Measurements from ENCODE around the gene FLOT2. TPM values are rescaled to one million over a fixed set of nuclear protein-coding genes. Genes with fewer than 3 reads are reported as not detected.
"Not testable (repeated sequence)": the region's sequence is repeated elsewhere in the genome, so short reads cannot be mapped to it uniquely, and the experiment has no call there.

Gene FLOT2
- total and polyA plus RNA-seq, 2 of the 8 experiments (the other 6 are each of a cell fraction or from before 2014, with no cell fraction given), result 116 to 189 TPM

DNA sequence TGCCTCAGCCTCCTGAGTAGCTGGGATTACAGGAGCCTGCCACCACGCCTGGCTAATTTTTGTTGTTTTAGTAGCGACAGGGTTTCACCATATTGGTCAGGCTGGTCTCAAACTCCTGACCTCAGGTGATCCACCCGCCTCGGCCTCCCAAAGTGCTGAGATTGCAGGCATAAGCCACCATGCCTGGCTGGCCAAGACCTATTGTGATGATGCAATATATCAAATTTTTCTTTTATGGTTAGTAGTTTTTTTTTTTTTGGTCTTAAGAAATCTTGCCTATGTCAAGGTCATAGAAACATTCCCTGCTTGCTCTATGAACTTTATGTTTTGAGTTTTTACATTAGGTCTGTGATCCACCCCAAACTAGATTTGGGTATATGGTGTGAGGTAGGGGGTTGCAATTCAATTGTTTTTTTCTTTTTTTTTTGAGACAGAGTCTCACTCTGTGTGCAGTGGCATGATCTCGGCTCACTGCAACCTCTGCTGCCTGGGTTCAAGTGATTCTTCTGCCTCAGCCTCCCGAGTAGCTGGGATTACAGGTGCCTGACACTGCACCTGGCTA lies 20.3 kb downstream of the FLOT2 start:
- 85% methylated on average over 5 of the region's 6 CpGs; no CpG with 5 or more reads in 1 of the 2 experiments for WGBS, 2 experiments (ENCODE audit: extremely low coverage in 1 of 2, insufficient coverage in 1 of 2, insufficient read length in 1 of 2, insufficient replicate concordance in 2 of 2, low coverage in 1 of 2, low lambda C conversion rate in 2 of 2, missing lambda C conversion rate in 1 of 2)
- H4K20me1 ChIP-seq (replicated peaks in 1 of 2; ENCODE audit: control insufficient read depth in 1 of 2, insufficient read depth in 2 of 2, low read length in 2 of 2); H3K4me3 ChIP-seq (ENCODE audit: extremely low read depth in 1 of 4, insufficient read depth in 2 of 4, low read depth in 3 of 4, low read length in 4 of 4); H3K23me2 ChIP-seq (ENCODE audit: low read depth, low read length); H3K56ac ChIP-seq (replicated peaks; ENCODE audit: insufficient read length, low read depth, low read length); H3K18ac ChIP-seq (ENCODE audit: extremely low read depth, low read length); H2BK5ac ChIP-seq (ENCODE audit: low read depth, low read length); H4K5ac ChIP-seq (ENCODE audit: insufficient read length, low read depth, low read length); H2BK120ac ChIP-seq (replicated peaks; ENCODE audit: low read depth, low read length); H3K14ac ChIP-seq (ENCODE audit: insufficient read length); FAIRE-seq; H2AK5ac ChIP-seq (ENCODE audit: low read depth, low read length); H3K23ac ChIP-seq (ENCODE audit: insufficient read length); H2BK15ac ChIP-seq (ENCODE audit: low read length); H3K79me1 ChIP-seq (ENCODE audit: low read depth, low read length); H3K9ac ChIP-seq (replicated peaks in 1 of 4; ENCODE audit: extremely low read depth in 1 of 4, low read depth in 3 of 4, low read length in 3 of 4); H4K8ac ChIP-seq (ENCODE audit: extremely low read depth, insufficient read depth, low read length); H3K4me2 ChIP-seq (ENCODE audit: insufficient read depth in 1 of 2, low read depth in 2 of 2, low read length in 2 of 2); H4K91ac ChIP-seq (replicated peaks; ENCODE audit: insufficient read length, low read length); H2BK12ac ChIP-seq (ENCODE audit: low read depth, low read length); H3K4me1 ChIP-seq (replicated peaks in 1 of 4; ENCODE audit: control insufficient read depth in 3 of 4, insufficient read depth in 4 of 4, low read length in 3 of 4); H3K79me2 ChIP-seq (ENCODE audit: control insufficient read depth in 1 of 2, insufficient read depth in 2 of 2, low read length in 2 of 2); H2BK20ac ChIP-seq (ENCODE audit: low read length); H3K9me3 ChIP-seq (ENCODE audit: insufficient read depth in 2 of 2, low read depth in 1 of 2, low read length in 1 of 2); H3K4ac ChIP-seq (replicated peaks; ENCODE audit: insufficient read length, low read depth, low read length); H3K27me3 ChIP-seq (replicated peaks in 1 of 4; ENCODE audit: control insufficient read depth in 3 of 4, extremely low read depth in 1 of 4, insufficient read depth in 3 of 4, low read length in 3 of 4); H2AFZ ChIP-seq (ENCODE audit: low read length); DNase-seq (ENCODE audit: low read depth in 1 of 2, low spot score in 2 of 2); H3K27ac ChIP-seq (ENCODE audit: low read depth, low read length): not testable (repeated sequence)
- ChIA-PET CTCF (ENCODE audit: partially characterized antibody) (interaction anchor here (0.9 to 5.7 kb wide), 4 partner anchors 25 to 147 kb away, joined by 4 to 73 read pairs (median 17); partner anchors contain the start of gene DHRS13), POLR2A (ENCODE audit: partially characterized antibody) (interaction anchor here (1.0 kb wide), 1 partner anchor 173 kb away, joined by 3 read pairs; no protein-coding TSS in a partner anchor)
- TF ChIP-seq CEBPB (IDR thresholded peaks at IDR 0.05; ENCODE audit: low read depth, low read length), result peak; percentile 21; the same call in 1 of the 2 replicates
- peaks cover 9 to 27% (median 19%) of the 10 kb centered on the region in 4 experiments; a peak in 6 of 8 replicates for H3K36me3 ChIP-seq (ENCODE audit: control insufficient read depth in 2 of 4, insufficient read depth in 4 of 4, low read length in 3 of 4)

Measured in H1 (cell line).